Left ventricle myocardium superior (tissue), 1 donor: ENCODE measurements around the gene DLG2. TPM values are rescaled to one million over a fixed set of nuclear protein-coding genes. Genes with fewer than 3 reads are reported as not detected.

Source experiments
- ATAC-seq: fragments of 200-7000 bp; cut with Tn5 transposase; one replicate; pipeline ENCODE4 v1.9.1; 2020; ENCODE audit warnings: mild to moderate bottlenecking, moderate library complexity
- DNase-seq: peaks from one replicate; pipeline ENCODE4 v3.0.0-alpha.2; 2020
- intact Hi-C: fragments of 100-400 bp; cut with micrococcal nuclease; formaldehyde crosslinking; loops from one replicate; pipeline ENCODE4 v1.11.0; 2022
- total RNA-seq: library from RNA; stranded (reverse); fragmentation: NEBNext Ultra II Directional; extraction: Animal tissue kit (Norgen Biotek cat#: 25700); gene quantifications from one replicate; pipeline ENCODE4 v1.2.1, GENCODE V29; 2021
- donor health status: DM: no; HTN: yes; CAD: no; lungs with severe emphysema.

Gene DLG2
- total RNA-seq, 1 donor from 2014 or later, result 5.7 TPM

GRCh38 chr11:84260862-84261261, 1366.3 kb downstream of the DLG2 start:
- DNase-seq (no peak), ATAC-seq (no peak)

DNA sequence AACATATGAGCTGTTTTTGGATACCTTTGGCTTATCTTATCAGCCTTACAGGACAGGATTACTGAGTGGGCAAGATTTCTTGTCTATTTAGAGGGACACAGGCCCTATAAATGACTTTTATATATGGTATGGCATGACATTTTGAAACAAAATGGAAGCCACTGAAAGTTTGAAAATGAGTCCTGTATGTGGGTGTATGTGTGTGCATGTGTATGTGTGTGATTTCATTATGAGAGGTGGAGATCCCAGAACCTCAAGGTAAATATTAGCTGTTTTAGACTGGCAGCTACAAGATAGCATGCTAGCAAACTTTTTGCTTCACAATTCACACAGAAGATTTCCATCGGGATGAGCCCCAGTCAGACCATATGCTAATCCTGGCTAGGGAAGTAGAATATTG, 1370.5 kb downstream of the DLG2 start:
- DNase-seq (no peak), ATAC-seq (no peak)
- intact Hi-C loops, result no loop called here

More at GRCh38 chr11:84260862-84261261, 1366.3 kb downstream of the DLG2 start:
- intact Hi-C loops, result no loop called here

GRCh38 chr11:84255483-84255882, 1371.7 kb downstream of the DLG2 start:
- DNase-seq, result no peak
- ATAC-seq, result no peak
- intact Hi-C loops, result no loop called here

DNA sequence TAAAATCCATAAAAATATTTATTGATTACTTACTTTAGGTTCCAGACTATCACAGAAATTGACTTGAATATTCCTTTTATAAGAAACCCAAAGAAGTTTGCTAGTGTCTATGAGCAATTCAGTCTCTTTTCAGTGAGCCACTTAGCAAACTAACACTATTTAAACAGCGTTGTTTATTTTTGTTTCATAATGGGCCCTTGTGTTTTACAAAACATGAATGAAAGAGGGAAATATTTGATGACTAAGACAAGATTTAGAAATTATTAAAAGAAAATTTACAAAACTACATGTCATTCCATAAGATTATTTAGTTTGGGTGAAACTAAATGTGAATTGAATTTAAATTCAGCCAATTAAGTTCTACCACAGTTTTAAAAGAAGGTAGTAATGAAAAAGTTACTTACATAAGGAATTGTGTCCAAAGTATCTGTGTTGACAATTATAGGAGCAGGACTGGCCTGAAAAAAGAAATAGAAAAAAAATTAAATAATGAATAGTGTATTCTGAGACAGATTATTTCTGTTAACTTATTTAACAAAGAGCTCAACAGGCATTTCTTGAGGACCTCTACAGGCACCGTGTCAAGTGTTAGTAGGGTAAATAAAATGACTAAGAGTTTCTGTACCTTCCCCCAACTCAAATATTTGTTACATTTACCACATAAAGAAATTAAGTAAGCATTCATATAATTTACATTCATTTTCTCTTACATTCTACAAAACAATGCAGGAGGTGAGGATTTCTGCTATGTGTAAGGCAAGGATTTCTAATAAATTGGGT, 1376.1 kb downstream of the DLG2 start:
- intact Hi-C loops, result no loop called here
- no peak for ATAC-seq

DNA sequence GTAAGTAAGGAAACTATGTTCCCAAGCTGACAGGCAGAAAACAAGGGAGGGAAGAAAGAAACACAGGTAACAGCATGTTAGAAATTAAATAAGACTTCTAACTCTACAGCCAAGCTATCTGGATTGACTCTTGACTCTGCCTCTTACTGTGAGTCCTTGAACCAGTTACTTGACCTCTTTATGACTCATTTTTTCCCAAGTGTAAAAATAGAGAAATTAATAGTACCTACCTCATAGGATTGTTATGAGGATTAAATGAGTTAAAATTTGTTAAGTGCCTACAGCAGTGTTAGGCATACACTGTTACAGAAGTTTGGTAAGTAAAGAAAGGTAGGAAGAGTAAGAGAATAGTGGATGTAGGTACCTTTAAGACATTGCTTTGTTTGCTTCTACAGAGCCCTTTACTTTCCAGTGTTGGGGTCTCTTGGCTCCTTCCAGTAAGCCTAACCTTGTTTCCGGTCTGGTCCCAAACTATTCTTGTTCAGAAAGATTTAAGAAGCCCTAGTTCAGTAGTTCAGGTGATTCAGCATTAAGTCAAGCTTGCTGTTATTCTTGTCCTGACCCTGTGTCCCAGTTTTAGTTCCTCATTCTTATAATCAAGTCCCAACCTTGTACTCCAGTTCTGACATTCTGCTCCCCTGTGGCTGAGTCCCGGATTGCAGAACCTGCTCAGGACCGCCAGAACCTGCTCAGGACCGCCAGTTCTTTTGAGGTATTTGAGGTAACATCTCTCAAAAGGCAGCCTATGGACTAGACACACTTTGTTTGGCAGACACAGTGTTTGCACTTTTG, 1377.6 kb downstream of the DLG2 start:
- ATAC-seq, result peak; percentile 64
- DNase-seq, result no peak
- intact Hi-C loops, result no loop called here

More for the DNA sequence above, 1376.1 kb downstream of the DLG2 start:
- DNase-seq, result no peak

GRCh38 chr11:84247926-84248325, 1379.2 kb downstream of the DLG2 start:
- ATAC-seq, result no peak
- DNase-seq, result no peak
- intact Hi-C loops, result no loop called here

DNA sequence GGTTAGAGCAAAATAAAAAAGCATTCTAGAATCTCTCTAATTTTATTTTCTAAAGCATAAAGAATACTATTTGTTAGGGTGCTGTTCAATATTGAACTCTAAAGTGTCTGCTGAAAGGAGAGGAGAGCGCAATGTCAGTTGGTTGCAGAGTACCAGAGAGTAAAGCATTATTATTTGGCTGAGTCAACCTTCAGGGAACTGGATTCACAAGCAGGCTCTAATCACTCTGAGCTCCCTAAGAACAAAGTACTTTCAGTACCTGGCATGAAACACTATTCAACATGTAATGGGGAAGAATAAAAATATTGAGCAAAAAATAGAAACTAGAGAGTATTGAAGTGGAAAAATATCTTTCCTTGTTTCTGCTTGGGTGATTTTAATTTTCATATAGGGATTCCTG, 1380.0 kb downstream of the DLG2 start:
- ATAC-seq (peak; percentile 75), DNase-seq (no peak)
- intact Hi-C loops, result no loop called here

GRCh38 chr11:84243629-84244263, 1383.4 kb downstream of the DLG2 start:
- intact Hi-C loops, result no loop called here
- DNase-seq (no peak), ATAC-seq (no peak)

DNA sequence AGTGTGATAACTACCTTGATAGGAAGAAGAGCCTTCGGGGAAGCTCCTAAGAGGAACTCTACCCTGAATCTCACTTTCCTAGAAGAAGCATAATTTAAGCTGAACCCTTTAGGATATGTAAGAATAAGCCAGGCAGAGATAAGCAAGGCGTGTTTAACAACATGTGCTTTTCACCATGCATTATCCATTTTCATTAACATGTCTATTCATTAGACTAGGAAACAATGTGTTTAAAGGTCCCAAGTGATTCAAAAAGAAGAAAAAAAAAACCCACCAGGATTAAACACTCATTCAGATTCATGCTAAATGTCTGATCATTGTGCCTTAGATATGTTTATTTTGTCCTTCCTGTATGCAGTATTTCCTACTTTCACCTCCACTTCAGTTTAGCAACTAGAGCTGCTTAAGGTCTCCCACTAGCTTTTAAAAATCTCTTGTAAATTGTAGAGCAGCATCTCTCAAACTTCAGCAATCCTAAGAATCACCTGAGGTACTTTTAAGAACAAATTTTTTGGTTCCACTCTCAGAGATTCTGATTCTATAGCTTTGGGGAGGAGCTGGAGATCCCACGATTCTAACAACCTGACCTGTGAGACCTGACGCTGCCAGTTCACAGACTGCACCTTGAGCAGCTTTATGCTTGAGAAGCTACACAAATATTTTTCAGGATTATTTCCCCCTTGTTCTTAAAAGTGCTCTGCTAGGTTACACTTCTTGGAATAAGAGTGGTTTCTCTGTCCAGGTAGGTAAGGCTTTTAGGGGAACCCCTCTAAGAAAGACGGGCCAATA, 1385.6 kb downstream of the DLG2 start:
- ATAC-seq (no peak), DNase-seq (no peak)
- intact Hi-C loops, result no loop called here

- no peak for DNase-seq
- intact Hi-C loops, result no loop called here
- no peak for ATAC-seq
These were observed 1386.3 kb downstream of the DLG2 start for GRCh38 chr11:84240847-84241246.

DNA sequence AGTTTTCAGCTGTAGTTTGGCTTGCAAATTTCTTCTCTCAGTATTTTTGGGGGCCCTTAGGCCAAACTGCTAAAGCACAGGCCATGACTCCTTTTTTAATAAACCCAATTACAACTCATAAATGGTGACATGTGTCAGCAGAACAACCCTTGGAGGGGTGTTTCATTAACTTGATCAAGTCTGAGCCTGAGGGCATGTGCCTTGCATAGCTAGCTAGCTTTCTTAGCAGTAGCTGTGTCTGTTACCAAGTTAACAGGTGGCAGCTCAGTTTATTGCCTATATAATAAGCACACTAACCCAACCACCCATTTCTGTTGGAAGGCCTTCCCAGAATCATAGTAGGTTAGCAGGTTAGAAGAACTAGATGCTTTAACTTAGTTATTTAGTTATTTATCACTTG, 1390.7 kb downstream of the DLG2 start:
- intact Hi-C loops, result no loop called here
- ATAC-seq (no peak), DNase-seq (no peak)

GRCh38 chr11:84234462-84235202, 1392.5 kb downstream of the DLG2 start:
- intact Hi-C loops, result no loop called here
- ATAC-seq, result no peak
- DNase-seq, result no peak

- ATAC-seq (no peak), DNase-seq (no peak)
- intact Hi-C loops, result no loop called here
These were observed 1393.1 kb downstream of the DLG2 start for GRCh38 chr11:84234011-84234410.

- ATAC-seq (no peak), DNase-seq (no peak)
- intact Hi-C loops, result no loop called here
These were observed 1394.6 kb downstream of the DLG2 start for GRCh38 chr11:84232511-84232910.

GRCh38 chr11:84230402-84230801, 1396.7 kb downstream of the DLG2 start:
- intact Hi-C loops, result no loop called here
- DNase-seq (no peak), ATAC-seq (no peak)

GRCh38 chr11:84227970-84228665, 1399.0 kb downstream of the DLG2 start:
- intact Hi-C loops, result no loop called here
- DNase-seq (no peak), ATAC-seq (no peak)

- ATAC-seq (no peak), DNase-seq (no peak)
- intact Hi-C loops, result no loop called here
These were observed 1403.1 kb downstream of the DLG2 start for GRCh38 chr11:84224042-84224441.

- intact Hi-C loops, result no loop called here
- DNase-seq (no peak), ATAC-seq (no peak)
These were observed 1408.8 kb downstream of the DLG2 start for GRCh38 chr11:84218318-84218717.
